ENCODE data around the gene CKAP5. TPM values are rescaled to one million over a fixed set of nuclear protein-coding genes. Genes with fewer than 3 reads are reported as not detected.
A peak's percentile ranks its signal among the peaks of the same experiment; 100 is the strongest.

CKAP5 gene
- polyA plus RNA-seq, 4 donors: 79.9 to 118 (median 98.6) TPM

GRCh38 chr11:46706886-46707285, 139.2 kb downstream of the CKAP5 start:
- no peak for DNase-seq (ENCODE audit: low read depth in 4 of 4, low spot score in 3 of 4)

GRCh38 chr11:46705070-46705688, 140.9 kb downstream of the CKAP5 start:
- DNase-seq (ENCODE audit: low read depth in 4 of 4, low spot score in 3 of 4): no peak

GRCh38 chr11:46701078-46701654, 144.9 kb downstream of the CKAP5 start:
- DNase-seq (ENCODE audit: low read depth in 4 of 4, low spot score in 3 of 4): no peak

GRCh38 chr11:46700241-46701077, 145.6 kb downstream of the CKAP5 start, which contains the start of the genes ARHGAP1 and ZNF408:
ARHGAP1 (minus strand) TSS chr11:46700619; CDS start chr11:46696107, 4,512 bp downstream.
ZNF408 (plus strand) TSS chr11:46701031; CDS start chr11:46701048, 17 bp downstream.
- peak; percentile 95 to 98 (median 96) for DNase-seq (ENCODE audit: low read depth in 4 of 4, low spot score in 3 of 4)

GRCh38 chr11:46698597-46698996, 147.5 kb downstream of the CKAP5 start:
- no peak for DNase-seq (ENCODE audit: low read depth in 4 of 4, low spot score in 3 of 4)

- DNase-seq (ENCODE audit: low read depth in 4 of 4, low spot score in 3 of 4): no peak
These were observed 148.4 kb downstream of the CKAP5 start for GRCh38 chr11:46697723-46698122.

GRCh38 chr11:46697303-46697702, 148.8 kb downstream of the CKAP5 start:
- no peak for DNase-seq (ENCODE audit: low read depth in 4 of 4, low spot score in 3 of 4)

- DNase-seq (ENCODE audit: low read depth in 4 of 4, low spot score in 3 of 4): no peak
These were observed 149.9 kb downstream of the CKAP5 start for GRCh38 chr11:46696212-46696558.

- no peak for DNase-seq (ENCODE audit: low read depth in 4 of 4, low spot score in 3 of 4)
These were observed 150.5 kb downstream of the CKAP5 start for GRCh38 chr11:46695345-46696211.

GRCh38 chr11:46694607-46695006, 151.5 kb downstream of the CKAP5 start:
- DNase-seq (ENCODE audit: low read depth in 4 of 4, low spot score in 3 of 4): no peak

GRCh38 chr11:46694072-46694471, 152.0 kb downstream of the CKAP5 start:
- no peak for DNase-seq (ENCODE audit: low read depth in 4 of 4, low spot score in 3 of 4)

GRCh38 chr11:46693597-46694012, 152.5 kb downstream of the CKAP5 start:
- no peak for DNase-seq (ENCODE audit: low read depth in 4 of 4, low spot score in 3 of 4)

Other genes starting within 250 kb of the CKAP5 start
- 1 to 10 TPM; 3.4 to 4.8 (median 3.8) TPM for gene HARBI1, start 229.1 kb downstream of the CKAP5 start, polyA plus RNA-seq (ENCODE audit: insufficient read length in 4 of 4)
- 10 to 100 TPM; 49.9 to 75.4 (median 66.0) TPM for gene ATG13, start 228.7 kb downstream of the CKAP5 start, polyA plus RNA-seq (ENCODE audit: insufficient read length in 4 of 4)
- 10 to 100 TPM; 50.7 to 68.0 (median 59.6) TPM for gene ARHGAP1, start 145.7 kb downstream of the CKAP5 start, polyA plus RNA-seq (ENCODE audit: insufficient read length in 4 of 4)
- gene ZNF408, start 145.2 kb downstream of the CKAP5 start, polyA plus RNA-seq (ENCODE audit: insufficient read length in 4 of 4): 10 to 100 TPM in 1 of 4 donors, 1 to 10 TPM in 3; 7.0 to 11.0 (median 8.8) TPM
- gene F2, start 127.1 kb downstream of the CKAP5 start, polyA plus RNA-seq (ENCODE audit: insufficient read length in 4 of 4): 1 to 10 TPM in 1 of 4 donors, under 1 TPM in 2, not detected in 1; 0.34 to 3.0 (median 0.41) TPM
- 10 to 100 TPM; 20.3 to 30.3 (median 27.2) TPM for gene LRP4, start 72.3 kb upstream of the CKAP5 start, polyA plus RNA-seq (ENCODE audit: insufficient read length in 4 of 4)
- gene CSTPP1, start 90.5 kb upstream of the CKAP5 start, polyA plus RNA-seq (ENCODE audit: insufficient read length in 4 of 4): 10 to 100 TPM; 32.5 to 61.5 (median 55.1) TPM